ENCODE results near the gene B3GALNT2.

B3GALNT2 gene

GRCh38 chr1:235409042-235409820 lies 95.0 kb downstream of the B3GALNT2 start:
- DNase-seq (ENCODE audit: low read depth in 3 of 3), result no peak

- no peak for DNase-seq (ENCODE audit: low read depth in 3 of 3)
Observed at GRCh38 chr1:235408503-235408960, 95.7 kb downstream of the B3GALNT2 start.

- DNase-seq (ENCODE audit: low read depth in 3 of 3), result no peak
Observed at GRCh38 chr1:235407419-235407818, 96.8 kb downstream of the B3GALNT2 start.

GRCh38 chr1:235404190-235404589 lies 100.1 kb downstream of the B3GALNT2 start:
- DNase-seq (ENCODE audit: low read depth in 3 of 3), result no peak

GRCh38 chr1:235403593-235403992 lies 100.7 kb downstream of the B3GALNT2 start:
- no peak for DNase-seq (ENCODE audit: low read depth in 3 of 3)

GRCh38 chr1:235402457-235403200 lies 101.6 kb downstream of the B3GALNT2 start:
- DNase-seq (ENCODE audit: low read depth in 3 of 3), result no peak

GRCh38 chr1:235401251-235401650 lies 103.0 kb downstream of the B3GALNT2 start:
- no peak for DNase-seq (ENCODE audit: low read depth in 3 of 3)

Data from stimulated activated CD4-positive, alpha-beta T cell treated with anti-CD3 and anti-CD28 coated beads, TNF-alpha, amount 100 ng/mL, for 48 hours (primary cell).